ENCODE measurements around the gene ST7. TPM values are rescaled to one million over a fixed set of nuclear protein-coding genes. Genes with fewer than 3 reads are reported as not detected.

The ST7 gene
- total and polyA plus RNA-seq, 2 of the 8 experiments (the other 6 are each of a cell fraction or from before 2014, with no cell fraction given), result 16.3 to 18.0 TPM

GRCh38 chr7:117077658-117078057 lies 124.4 kb downstream of the ST7 start:
- no peak overlapping the region for H3K23ac ChIP-seq (ENCODE audit: insufficient read length)
- H2AK5ac ChIP-seq (ENCODE audit: low read depth, low read length), result no peak overlapping the region
- H2BK120ac ChIP-seq (replicated peaks; ENCODE audit: low read depth, low read length), result no peak overlapping the region
- POLR2A ChIA-PET (ENCODE audit: partially characterized antibody), result no interaction called here
- peaks cover 2 to 6% (median 3%) of the 10 kb centered on the region in 4 experiments; a peak in 3 of 7 replicates for H3K4me1 ChIP-seq (replicated peaks in 1 of 4; ENCODE audit: control insufficient read depth in 3 of 4, insufficient read depth in 4 of 4, low read length in 3 of 4)
- H3K27ac ChIP-seq (ENCODE audit: low read depth, low read length), result no peak overlapping the region
- no peak overlapping the region for H2BK20ac ChIP-seq (ENCODE audit: low read length)
- H3K9me3 ChIP-seq (ENCODE audit: insufficient read depth in 2 of 2, low read depth in 1 of 2, low read length in 1 of 2), result peaks cover 0 to 2% of the 10 kb centered on the region in 2 experiments; a peak in 2 of 4 replicates
- no peak overlapping the region for H2BK5ac ChIP-seq (ENCODE audit: low read depth, low read length)
- H2AFZ ChIP-seq (ENCODE audit: low read length), result no peak overlapping the region
- no peaks in the 10 kb centered on the region for H3K23me2 ChIP-seq (ENCODE audit: low read depth, low read length)
- FAIRE-seq (no peak), DNase-seq (ENCODE audit: low read depth in 1 of 2, low spot score in 2 of 2) (no peak)
- H3K18ac ChIP-seq (ENCODE audit: extremely low read depth, low read length), result no peak overlapping the region
- no peak overlapping the region for H4K91ac ChIP-seq (replicated peaks; ENCODE audit: insufficient read length, low read length)
- no peak overlapping the region for H3K4me3 ChIP-seq (ENCODE audit: extremely low read depth in 1 of 4, insufficient read depth in 2 of 4, low read depth in 3 of 4, low read length in 4 of 4)
- H3K79me2 ChIP-seq (ENCODE audit: control insufficient read depth in 1 of 2, insufficient read depth in 2 of 2, low read length in 2 of 2), result no peaks in the 10 kb centered on the region
- H4K20me1 ChIP-seq (replicated peaks in 1 of 2; ENCODE audit: control insufficient read depth in 1 of 2, insufficient read depth in 2 of 2, low read length in 2 of 2), result no peaks in the 10 kb centered on the region
- no peak overlapping the region for H3K14ac ChIP-seq (ENCODE audit: insufficient read length)
- H4K5ac ChIP-seq (ENCODE audit: insufficient read length, low read depth, low read length), result no peak overlapping the region
- H3K4me2 ChIP-seq (ENCODE audit: insufficient read depth in 1 of 2, low read depth in 2 of 2, low read length in 2 of 2), result no peak overlapping the region
- H3K36me3 ChIP-seq (ENCODE audit: control insufficient read depth in 2 of 4, insufficient read depth in 4 of 4, low read length in 3 of 4), result no peaks in the 10 kb centered on the region
- no peak overlapping the region for H4K8ac ChIP-seq (ENCODE audit: extremely low read depth, insufficient read depth, low read length)
- H3K56ac ChIP-seq (replicated peaks; ENCODE audit: insufficient read length, low read depth, low read length), result no peak overlapping the region
- H3K79me1 ChIP-seq (ENCODE audit: low read depth, low read length), result peaks cover 2% of the 10 kb centered on the region; the same call in 1 of the 2 replicates
- H3K4ac ChIP-seq (replicated peaks; ENCODE audit: insufficient read length, low read depth, low read length), result no peak overlapping the region
- TF ChIP-seq TEAD4 (IDR thresholded peaks at IDR 0.05; ENCODE audit: low read depth, low read length) (no peak), EZH2 (IDR thresholded peaks at IDR 0.05; ENCODE audit: low read depth, low read length, severe bottlenecking) (no peak), SP2 (IDR thresholded peaks at IDR 0.05; ENCODE audit: low read length) (no peak), CREB1 (IDR thresholded peaks at IDR 0.05) (no peak), SRF (IDR thresholded peaks at IDR 0.05; ENCODE audit: low read depth, low read length) (no peak), EGR1 (IDR thresholded peaks at IDR 0.05; ENCODE audit: borderline replicate concordance, low read depth, low read length) (no peak), BACH1 (IDR thresholded peaks at IDR 0.05; ENCODE audit: low read length) (no peak), KDM4A (IDR thresholded peaks at IDR 0.05; ENCODE audit: low read depth, low read length, severe bottlenecking) (no peak), CTBP2 (IDR thresholded peaks at IDR 0.05; ENCODE audit: borderline replicate concordance, insufficient read depth, insufficient read length, low read length) (no peak)
- no peaks in the 10 kb centered on the region for H3K27me3 ChIP-seq (replicated peaks in 1 of 4; ENCODE audit: control insufficient read depth in 3 of 4, extremely low read depth in 1 of 4, insufficient read depth in 3 of 4, low read length in 3 of 4)
- no peak overlapping the region for H2BK15ac ChIP-seq (ENCODE audit: low read length)
- H3K9ac ChIP-seq (replicated peaks in 1 of 4; ENCODE audit: extremely low read depth in 1 of 4, low read depth in 3 of 4, low read length in 3 of 4), result no peak overlapping the region
- H2BK12ac ChIP-seq (ENCODE audit: low read depth, low read length), result no peak overlapping the region
- CTCF ChIA-PET (ENCODE audit: partially characterized antibody), result interaction anchor here (1.0 kb wide), 1 partner anchor 50 kb away, joined by 3 read pairs; no protein-coding TSS in a partner anchor

Measured in H1 (cell line).